K562 (cell line): ENCODE results near the gene CASTOR1. TPM values are rescaled to one million over a fixed set of nuclear protein-coding genes. Genes with fewer than 3 reads are reported as not detected.

Experiments used
- ATAC-seq: fragments of 200-7000 bp; cut with Tn5 transposase; 3 replicates; pipeline ENCODE4 v1.9.1; 2020; ENCODE audit warnings: moderate library complexity
- BruUV-seq: library from RNA; stranded (reverse); fragments of 400-500 nt; replicated peaks from 2 replicates; lab custom pipeline; 2021; lab: Mats Ljungman, UMichigan
- CTCF ChIA-PET: fragments of 300-600 bp; formaldehyde crosslinking; extraction: SDS; loops from one replicate; lab custom pipeline; 2021; ENCODE audit warnings: low intra/inter-chr PET ratio; lab: Yijun Ruan, JAX
- POLR2A ChIA-PET: fragments of 300-600, 350-650 bp; sonication (Branson Sonifier 250); formaldehyde crosslinking; extraction: SDS; loops from one replicate; lab custom pipeline; 2021; ENCODE audit warnings: antibody characterized with exemption, inconsistent platforms; lab: Yijun Ruan, JAX
- DNase-seq, 4 experiments: peaks; one replicate each; pipeline versions ENCODE4 v3.0.0 to v3.0.0-alpha.2; 2011 to 2018; ENCODE audit warnings: low spot score in 3 of 4, mixed read lengths in 3 of 4; ENCODE audit errors: extremely low read depth in 1 of 4
- FAIRE-seq: peaks from 2 replicates; lab custom pipeline; 2011; peaks lifted over from hg19 to GRCh38; lab: Jason Lieb, UNC
- H2AFZ ChIP-seq: 2 replicates; pipeline ENCODE4 v1.6.0; 2011; ENCODE audit warnings: low read depth, low read length, control low read depth, inconsistent platforms
- H3K27ac ChIP-seq: fragments of 200-600 bp; 3 replicates; pipeline ENCODE4 v1.8.0; 2011; ENCODE audit warnings: low read depth, mild to moderate bottlenecking, control low read depth, inconsistent platforms, low read length, moderate library complexity, mixed read lengths; ENCODE audit errors: extremely low read depth
- H3K27me3 ChIP-seq, 2 experiments: fragments of 300-600 bp in 1 of 2; 2 replicates in 1 of 2; 3 replicates in 1 of 2; pipeline versions ENCODE4 v1.6.0 to v1.8.0; 2011; ENCODE audit warnings: inconsistent platforms in 2 of 2, low read length in 2 of 2, mild to moderate bottlenecking in 1 of 2, mixed read lengths in 1 of 2, moderate library complexity in 1 of 2; ENCODE audit not compliant: control insufficient read depth in 2 of 2, insufficient read depth in 2 of 2
- H3K36me3 ChIP-seq: fragments of 300-600 bp; 3 replicates; pipeline ENCODE4 v1.8.0; 2011; ENCODE audit warnings: mild to moderate bottlenecking, low read length, inconsistent platforms; ENCODE audit not compliant: control insufficient read depth, insufficient read depth
- H3K4me1 ChIP-seq, 2 experiments: fragments of 200-600 bp in 1 of 2; replicated peaks in 1 of 2; 2 replicates in 1 of 2; 3 replicates in 1 of 2; pipeline versions ENCODE4 v1.5.1 to v1.8.0; 2011; ENCODE audit warnings: inconsistent platforms in 2 of 2, low read length in 2 of 2, mild to moderate bottlenecking in 1 of 2, mixed read lengths in 1 of 2, moderate library complexity in 1 of 2; ENCODE audit not compliant: control insufficient read depth in 2 of 2, insufficient read depth in 2 of 2
- H3K4me2 ChIP-seq: 2 replicates; pipeline ENCODE4 v1.6.1; 2011; ENCODE audit warnings: low read length, control low read depth, inconsistent platforms, mixed read lengths; ENCODE audit not compliant: insufficient read depth
- H3K4me3 ChIP-seq: fragments of 200-600 bp; sonication (generic), shearing (Covaris generic); 2 replicates; pipeline ENCODE4 v1.5.1; 2016; ENCODE audit warnings: control low read depth, inconsistent platforms
- H3K79me2 ChIP-seq: fragments of 200-600 bp; 3 replicates; pipeline ENCODE4 v1.8.0; 2011; ENCODE audit warnings: low read length, inconsistent platforms; ENCODE audit not compliant: control insufficient read depth, insufficient read depth
- H3K9ac ChIP-seq, 2 experiments: 2 replicates each; pipeline versions ENCODE4 v1.6.0 to v1.6.1; 2011; ENCODE audit warnings: low read depth in 2 of 2, low read length in 2 of 2, control low read depth in 1 of 2, inconsistent platforms in 1 of 2, mild to moderate bottlenecking in 1 of 2, mixed read lengths in 1 of 2; ENCODE audit not compliant: insufficient read depth in 1 of 2
- H3K9me1 ChIP-seq: one replicate; pipeline ENCODE4 v1.6.0; 2011; ENCODE audit warnings: inconsistent platforms, mild to moderate bottlenecking, low read length, moderate library complexity; ENCODE audit not compliant: control insufficient read depth, insufficient read depth
- H3K9me3 ChIP-seq: replicated peaks from 2 replicates; pipeline ENCODE4 v1.5.1; 2011; ENCODE audit warnings: low read depth, low read length, inconsistent platforms; ENCODE audit not compliant: control insufficient read depth, insufficient read depth
- H4K20me1 ChIP-seq: replicated peaks from 2 replicates; pipeline ENCODE4 v1.6.1; 2011; ENCODE audit warnings: low read length, inconsistent platforms, mixed read lengths; ENCODE audit not compliant: control insufficient read depth, insufficient read depth
- BCOR ChIP-seq: fragments of 450-650 bp; IDR thresholded peaks from 2 replicates; pipeline ENCODE4 v1.6.1; 2016
- E2F1 ChIP-seq: sonication (generic); formaldehyde crosslinking; IDR thresholded peaks from 2 replicates; pipeline ENCODE4 v1.8.1; 2023; ENCODE audit warnings: mild to moderate bottlenecking, missing genetic modification reagents, moderate library complexity
- GTF2E2 ChIP-seq: fragments of 200-800 bp; sonication (Bioruptor generic); IDR thresholded peaks from 2 replicates; pipeline ENCODE4 v1.6.1; 2016; ENCODE audit warnings: missing genetic modification characterization, missing compliant biosample characterization
- HIVEP1 ChIP-seq: fragments of 250-450 bp; sonication (Bioruptor Pico); IDR thresholded peaks from 2 replicates; pipeline ENCODE4 v1.4.0; 2020; ENCODE audit warnings: mild to moderate bottlenecking
- MXD1 ChIP-seq: fragments of 250-450 bp; sonication (Bioruptor Pico); IDR thresholded peaks from 2 replicates; pipeline ENCODE4 v1.8.0; 2021; ENCODE audit warnings: borderline replicate concordance, mild to moderate bottlenecking, moderate library complexity; ENCODE audit not compliant: poor library complexity, severe bottlenecking
- THRAP3 ChIP-seq: fragments of 450-650 bp; IDR thresholded peaks from 2 replicates; pipeline ENCODE4 v1.6.1; 2016; ENCODE audit warnings: mild to moderate bottlenecking, inconsistent platforms, borderline replicate concordance
- ZBTB11 ChIP-seq, 3 experiments: fragments of 200-800 bp in 1 of 3; fragments of 250-450 bp in 1 of 3; fragments of 450-650 bp in 1 of 3; sonication (Bioruptor Pico) in 1 of 3; sonication (Bioruptor generic) in 1 of 3; formaldehyde crosslinking in 1 of 3; IDR thresholded peaks; 2 replicates each; pipeline versions ENCODE4 v1.6.1 to v1.8.0; 2016 to 2022; ENCODE audit warnings: mild to moderate bottlenecking in 2 of 3, missing genetic modification characterization in 2 of 3, missing compliant biosample characterization in 1 of 3, moderate library complexity in 1 of 3
- ZFP36 ChIP-seq: fragments of 150-350 bp; IDR thresholded peaks from 2 replicates; pipeline ENCODE4 v1.6.1; 2018; ENCODE audit warnings: low read length, low read depth; ENCODE audit not compliant: partially characterized antibody
- ZNF175 ChIP-seq: fragments of 200-800 bp; sonication (Bioruptor generic); IDR thresholded peaks from 2 replicates; pipeline ENCODE4 v1.6.1; 2016; ENCODE audit warnings: low read depth, mild to moderate bottlenecking, missing genetic modification characterization, missing compliant biosample characterization
- ZNF239 ChIP-seq: fragments of 250-450 bp; sonication (Bioruptor Pico); IDR thresholded peaks from 2 replicates; pipeline ENCODE4 v1.4.0; 2020; ENCODE audit warnings: mild to moderate bottlenecking
- ZNF644 ChIP-seq: fragments of 200-800 bp; sonication (Bioruptor generic); IDR thresholded peaks from 2 replicates; pipeline ENCODE4 v1.6.1; 2016; ENCODE audit warnings: low read depth, missing genetic modification characterization, missing compliant biosample characterization
- WGBS: fragments of 100-300 bp; shearing (Covaris generic); methylation state at CpG from one replicate; pipeline ENCODE4 v1.1.6; 2016; ENCODE audit warnings: low coverage, mixed read lengths; ENCODE audit not compliant: insufficient coverage; ENCODE audit errors: missing lambda C conversion rate; 5-methylcytosine and 5-hydroxymethylcytosine counted together
- in situ Hi-C: fragments of 300-500 bp; cut with MboI; formaldehyde crosslinking; loops from 4 replicates; pipeline ENCODE4 v1.15.0; 2018; ENCODE audit warnings: inconsistent platforms, mixed read lengths
- intact Hi-C: fragments of 100-400 bp; cut with micrococcal nuclease; formaldehyde crosslinking; loops from 2 replicates; pipeline ENCODE4 v1.14.2; 2022
- polyA plus RNA-seq, 8 experiments: library from polyadenylated mRNA; depleted of rRNA in 4 of 8; stranded (reverse) in 5 of 8; unstranded in 3 of 8; fragments of >200 nt; fragmentation: Nextera tagmentation in 2 of 8; fragmentation: Illumina TruSeq in 1 of 8; extraction: Ambion mirVana in 2 of 8; extraction: Trizol in 1 of 8; gene quantifications; 2 replicates each; pipeline versions ENCODE4 v1.2.1 to v1.2.3, GENCODE V29; 2011 to 2014; ENCODE audit warnings: inconsistent platforms in 1 of 8, missing spikeins in 1 of 8
- total RNA-seq, 7 experiments: library from RNA; depleted of rRNA in 6 of 7; stranded (reverse); fragments of >200 nt in 6 of 7; fragmentation: Illumina TruSeq in 2 of 7; extraction: Trizol in 2 of 7; gene quantifications; 2 replicates each; pipeline versions ENCODE4 v1.2.1 to v1.2.3, GENCODE V29; 2011 to 2021; ENCODE audit warnings: low replicate concordance in 1 of 7

Gene CASTOR1
- total and polyA plus RNA-seq, 9 of the 15 experiments (the other 6 are each of a cell fraction or from before 2014, with no cell fraction given): 0.35 to 2.6 (median 1.1) TPM

GRCh38 chr22:30305906-30306626, 16.8 kb upstream of the CASTOR1 start (continued):
- TF ChIP-seq ZBTB11 (CRISPR knock-in tag; IDR thresholded peaks at IDR 0.05): no peak
- no peak for TF ChIP-seq ZNF644 (tag)
- TF ChIP-seq BCOR: peak; percentile 96
- TF ChIP-seq GTF2E2 (tag): no peak

- Histone ChIP-seq H2AFZ (0 out of 2 replicates have a peak overlapping the region, but pooled peaks have one; percentile 23), H3K4me3 (no peak overlapping the region), H3K4me2 (peak overlapping the region; percentile 39), H3K36me3 (peaks cover 12% of the 10 kb centered on the region; the same call in 1 of the 3 replicates), H3K79me2 (peaks cover 10% of the 10 kb centered on the region), H3K27me3 (no peaks in the 10 kb centered on the region), H3K9ac (peak overlapping the region; percentile 37 to 59), H3K9me1 (no peaks in the 10 kb centered on the region), H3K4me1 (peaks cover 5 to 36% of the 10 kb centered on the region in 2 experiments; a peak in 4 of 5 replicates), H4K20me1 (no peaks in the 10 kb centered on the region; the same call in 1 of the 2 replicates), H3K27ac (peak overlapping the region; percentile 64; the same call in 2 of the 3 replicates), H3K9me3 (no peaks in the 10 kb centered on the region)
- no peak for TF ChIP-seq MXD1 (CRISPR knock-in tag)
- TF ChIP-seq ZNF175 (CRISPR knock-in tag): no peak
- no peak for TF ChIP-seq THRAP3
- no peak for TF ChIP-seq E2F1 (CRISPR knock-in tag)
- peak; percentile 49; the same call in 1 of the 2 replicates for TF ChIP-seq ZNF239 (CRISPR knock-in tag)
- no peak for TF ChIP-seq BCOR
- TF ChIP-seq ZFP36: peak; percentile 31
- no peak for TF ChIP-seq HIVEP1 (CRISPR knock-in tag)
- WGBS: 19% methylated on average over 3 of the region's 4 CpGs
- no TSS peak for BruUV-seq
- no peak for FAIRE-seq
- CTCF ChIA-PET: no interaction called here
- intact Hi-C loops: no loop called here
- in situ Hi-C loops: no loop called here
- peak; percentile 76 for ATAC-seq
- POLR2A ChIA-PET: interaction anchor here (1.0 kb wide), 1 partner anchor 80 kb away, joined by 3 read pairs; no protein-coding TSS in a partner anchor
- peak in 1 of 4 experiments; percentile 47 for DNase-seq
Observed at GRCh38 chr22:30305519-30305905, 16.2 kb upstream of the CASTOR1 start.
